ENCODE data around the gene C10orf120. TPM values are rescaled to one million over a fixed set of nuclear protein-coding genes. Genes with fewer than 3 reads are reported as not detected.

Gene C10orf120
- not detected for polyA plus RNA-seq (2013, experiment 1 of 2)
- not detected for polyA plus RNA-seq (2013, experiment 2 of 2)

DNA sequence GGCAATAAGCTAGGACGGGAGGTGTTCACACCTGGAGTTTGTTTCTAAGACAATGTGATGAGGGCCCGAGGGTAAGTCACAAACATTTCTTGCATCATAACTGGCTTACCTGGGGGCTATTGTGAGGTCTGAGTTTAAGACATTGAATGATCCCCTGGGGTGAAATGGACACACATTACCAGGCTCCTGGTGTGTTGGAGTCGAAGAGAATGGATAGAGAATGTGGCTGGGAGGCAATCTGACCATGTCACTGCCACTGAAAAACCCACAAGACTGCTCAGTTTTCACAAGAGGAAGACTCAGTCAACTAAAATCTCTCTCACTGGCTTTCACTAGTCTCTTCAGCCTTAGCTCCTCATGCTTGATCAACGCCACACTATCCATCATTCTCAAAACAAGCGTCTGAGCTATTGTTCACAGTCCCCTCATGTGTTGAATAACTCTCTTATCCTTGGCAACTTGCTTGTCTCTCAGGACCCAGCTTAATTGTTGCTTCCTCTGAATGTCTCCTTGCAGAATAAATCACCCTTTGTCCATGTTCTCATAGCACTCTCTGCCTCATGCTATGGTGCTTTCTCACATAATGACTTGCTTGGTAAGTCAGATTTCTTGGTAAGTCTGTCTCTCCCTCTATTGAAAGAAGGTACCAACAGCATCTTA is at the start of gene C10orf120:
Gene C10orf120 (minus strand): TSS at position 51 of the 660 bp plus-strand sequence. CDS start 56 bp downstream, outside the sequence.
- H3K9ac ChIP-seq (ENCODE audit: low read depth, low read length) = no peak within 1 kb of the TSS
- H3K27me3 ChIP-seq (ENCODE audit: insufficient read depth, low read length) = no peaks in the 10 kb centered on the region
- H3K4me3 ChIP-seq (ENCODE audit: low read length) = no peak within 1 kb of the TSS
- no peak within 1 kb of the TSS for H3K27ac ChIP-seq (ENCODE audit: low read depth, low read length)
- H3K9me3 ChIP-seq (ENCODE audit: insufficient read depth, low read depth, low read length) = no peaks in the 10 kb centered on the region
- WGBS = 90% methylated on average over 5 of the region's 5 CpGs
- no peaks in the 10 kb centered on the region; the same call in 1 of the 2 replicates for H3K4me1 ChIP-seq (ENCODE audit: insufficient read depth, low read length)
- H3K36me3 ChIP-seq (ENCODE audit: insufficient read depth, low read length) = no peaks in the 10 kb centered on the region

DNA sequence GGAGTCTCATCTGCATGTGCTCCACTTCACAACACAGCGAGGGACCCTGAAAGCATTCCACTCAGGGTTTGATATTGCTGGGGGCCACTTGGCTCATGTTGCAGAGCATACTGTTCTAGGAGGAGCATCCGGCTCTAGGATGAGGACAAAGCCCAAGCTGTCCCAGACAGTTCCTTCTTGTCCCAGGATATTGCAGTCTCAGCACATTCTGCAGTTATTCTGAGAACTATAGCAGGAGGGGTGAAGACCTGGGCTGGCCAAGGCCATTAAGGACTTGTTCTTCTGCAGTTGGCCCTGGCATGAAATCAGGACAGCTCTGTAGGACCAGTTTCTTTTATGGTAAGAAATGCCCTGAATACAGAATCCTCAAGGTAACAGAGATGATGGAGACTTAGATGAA is 48.9 kb upstream of the C10orf120 start:
- Histone ChIP-seq H3K27me3 (ENCODE audit: insufficient read depth, low read length) (no peaks in the 10 kb centered on the region), H3K4me1 (ENCODE audit: insufficient read depth, low read length) (no peaks in the 10 kb centered on the region), H3K9me3 (ENCODE audit: insufficient read depth, low read depth, low read length) (no peaks in the 10 kb centered on the region), H3K4me3 (ENCODE audit: low read length) (no peak overlapping the region), H3K36me3 (ENCODE audit: insufficient read depth, low read length) (no peaks in the 10 kb centered on the region), H3K27ac (ENCODE audit: low read depth, low read length) (no peak overlapping the region), H3K9ac (ENCODE audit: low read depth, low read length) (no peak overlapping the region)
- 94% methylated on average over 2 of the region's 2 CpGs for WGBS

GRCh38 chr10:122746408-122746807 is 46.8 kb upstream of the C10orf120 start:
- 90% methylated on average over 6 of the region's 6 CpGs for WGBS
- H3K4me3 ChIP-seq (ENCODE audit: low read length) = no peak overlapping the region
- H3K27ac ChIP-seq (ENCODE audit: low read depth, low read length) = no peak overlapping the region
- no peaks in the 10 kb centered on the region for H3K27me3 ChIP-seq (ENCODE audit: insufficient read depth, low read length)
- H3K9ac ChIP-seq (ENCODE audit: low read depth, low read length) = no peak overlapping the region
- no peaks in the 10 kb centered on the region for H3K9me3 ChIP-seq (ENCODE audit: insufficient read depth, low read depth, low read length)
- H3K36me3 ChIP-seq (ENCODE audit: insufficient read depth, low read length) = no peaks in the 10 kb centered on the region
- no peaks in the 10 kb centered on the region for H3K4me1 ChIP-seq (ENCODE audit: insufficient read depth, low read length)

GRCh38 chr10:122744257-122744656 is 44.6 kb upstream of the C10orf120 start:
- no peaks in the 10 kb centered on the region for H3K27me3 ChIP-seq (ENCODE audit: insufficient read depth, low read length)
- no peak overlapping the region for H3K4me3 ChIP-seq (ENCODE audit: low read length)
- H3K4me1 ChIP-seq (ENCODE audit: insufficient read depth, low read length) = no peaks in the 10 kb centered on the region
- no peak overlapping the region for H3K27ac ChIP-seq (ENCODE audit: low read depth, low read length)
- WGBS = 70% methylated on average over 2 of the region's 2 CpGs
- H3K36me3 ChIP-seq (ENCODE audit: insufficient read depth, low read length) = no peaks in the 10 kb centered on the region
- no peaks in the 10 kb centered on the region for H3K9me3 ChIP-seq (ENCODE audit: insufficient read depth, low read depth, low read length)
- no peak overlapping the region for H3K9ac ChIP-seq (ENCODE audit: low read depth, low read length)

DNA sequence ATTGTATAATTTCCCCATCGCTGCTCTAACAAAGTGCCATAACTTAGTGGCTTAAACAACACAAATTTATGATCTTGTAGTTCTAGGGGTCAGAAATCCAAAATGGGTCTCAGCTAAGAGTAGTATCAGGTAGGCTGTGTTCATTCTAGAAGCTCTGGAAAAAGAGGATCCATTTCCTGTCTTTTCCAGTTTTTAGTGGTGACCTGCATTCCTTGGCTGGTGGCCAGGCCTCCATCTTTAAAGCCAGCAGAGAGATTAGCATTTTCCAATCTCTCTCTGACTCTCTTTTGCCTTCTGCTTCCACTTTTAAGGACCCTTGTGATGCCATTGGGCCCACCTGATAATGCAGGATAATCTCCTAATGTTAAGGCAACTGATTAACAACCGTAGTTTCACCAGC is 41.0 kb upstream of the C10orf120 start:
- no peak overlapping the region for H3K4me3 ChIP-seq (ENCODE audit: low read length)
- no peaks in the 10 kb centered on the region for H3K9me3 ChIP-seq (ENCODE audit: insufficient read depth, low read depth, low read length)
- WGBS = 94% methylated on average over 1 of the region's 2 CpGs
- H3K36me3 ChIP-seq (ENCODE audit: insufficient read depth, low read length) = no peaks in the 10 kb centered on the region
- H3K27ac ChIP-seq (ENCODE audit: low read depth, low read length) = no peak overlapping the region
- no peaks in the 10 kb centered on the region for H3K27me3 ChIP-seq (ENCODE audit: insufficient read depth, low read length)
- H3K4me1 ChIP-seq (ENCODE audit: insufficient read depth, low read length) = no peaks in the 10 kb centered on the region
- no peak overlapping the region for H3K9ac ChIP-seq (ENCODE audit: low read depth, low read length)

GRCh38 chr10:122738031-122738430 is 38.4 kb upstream of the C10orf120 start:
- Histone ChIP-seq H3K9ac (ENCODE audit: low read depth, low read length) (no peak overlapping the region), H3K9me3 (ENCODE audit: insufficient read depth, low read depth, low read length) (no peaks in the 10 kb centered on the region), H3K4me1 (ENCODE audit: insufficient read depth, low read length) (peaks cover 6% of the 10 kb centered on the region; the same call in 1 of the 2 replicates), H3K36me3 (ENCODE audit: insufficient read depth, low read length) (no peaks in the 10 kb centered on the region), H3K4me3 (ENCODE audit: low read length) (no peak overlapping the region), H3K27ac (ENCODE audit: low read depth, low read length) (no peak overlapping the region), H3K27me3 (ENCODE audit: insufficient read depth, low read length) (no peaks in the 10 kb centered on the region)
- WGBS = 95% methylated on average over 2 of the region's 2 CpGs

DNA sequence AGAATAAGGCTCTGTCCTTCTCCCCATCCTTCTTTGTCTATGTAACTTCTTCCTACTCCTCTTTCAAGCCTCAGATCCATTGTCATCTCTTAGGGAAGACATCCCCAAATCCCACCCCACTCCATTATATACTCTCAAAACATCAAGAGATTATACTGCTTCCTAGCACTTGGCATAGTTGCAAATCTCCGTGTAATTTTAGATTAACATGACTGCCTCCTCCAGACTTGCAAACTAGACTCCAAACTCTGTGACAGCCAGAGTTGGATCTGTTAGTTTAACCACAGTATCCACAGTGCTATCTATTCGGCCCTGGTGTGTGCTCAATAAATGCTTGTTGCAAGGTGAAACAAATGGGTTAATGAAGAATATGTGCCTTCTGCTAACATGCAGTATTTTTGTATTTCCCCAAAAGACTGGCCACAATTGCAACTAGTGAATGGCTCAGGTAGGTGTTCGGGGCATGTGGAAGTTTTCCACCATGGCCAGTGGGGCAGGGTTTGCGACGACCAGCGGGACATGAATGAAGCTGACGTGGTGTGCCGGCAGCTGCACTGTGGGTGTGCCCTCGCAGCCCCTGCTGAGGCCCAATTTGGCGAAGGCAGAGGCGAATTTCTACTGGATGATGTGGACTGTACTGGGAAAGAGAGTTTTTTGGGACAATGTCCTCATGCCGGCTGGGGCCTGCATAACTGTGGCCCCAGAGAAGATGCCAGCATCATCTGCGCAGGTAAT is 34.5 kb upstream of the C10orf120 start:
- 93% methylated on average over 13 of the region's 13 CpGs for WGBS

DNA sequence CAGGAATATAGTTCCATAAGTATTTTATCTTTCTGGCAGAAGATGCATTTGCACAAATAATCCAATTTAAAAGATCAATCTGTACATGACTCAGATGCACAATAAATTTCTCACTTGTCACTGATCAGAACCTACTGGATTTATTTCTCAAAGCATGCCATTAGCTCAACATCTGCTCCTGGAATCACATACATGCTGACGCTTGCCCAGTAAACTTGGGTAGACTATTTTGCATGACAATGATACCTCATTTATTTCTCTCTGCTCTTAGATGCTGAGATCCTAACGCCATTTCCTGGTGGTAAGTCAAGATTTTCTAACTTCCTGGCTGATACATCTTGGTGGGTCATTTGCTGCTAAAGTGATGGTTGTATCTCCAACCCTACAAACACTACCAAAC is 33.8 kb upstream of the C10orf120 start:
- Histone ChIP-seq H3K27ac (ENCODE audit: low read depth, low read length) (no peak overlapping the region), H3K9me3 (ENCODE audit: insufficient read depth, low read depth, low read length) (no peaks in the 10 kb centered on the region), H3K36me3 (ENCODE audit: insufficient read depth, low read length) (no peaks in the 10 kb centered on the region), H3K9ac (ENCODE audit: low read depth, low read length) (no peak overlapping the region), H3K4me3 (ENCODE audit: low read length) (no peak overlapping the region), H3K4me1 (ENCODE audit: insufficient read depth, low read length) (peaks cover 6% of the 10 kb centered on the region; the same call in 1 of the 2 replicates), H3K27me3 (ENCODE audit: insufficient read depth, low read length) (no peaks in the 10 kb centered on the region)
- 59% methylated on average over 2 of the region's 2 CpGs for WGBS

More for the DNA sequence above, 34.5 kb upstream of the C10orf120 start:
- H3K27me3 ChIP-seq (ENCODE audit: insufficient read depth, low read length) = no peaks in the 10 kb centered on the region
- peaks cover 6% of the 10 kb centered on the region; the same call in 1 of the 2 replicates for H3K4me1 ChIP-seq (ENCODE audit: insufficient read depth, low read length)
- H3K36me3 ChIP-seq (ENCODE audit: insufficient read depth, low read length) = no peaks in the 10 kb centered on the region
- no peak overlapping the region for H3K9ac ChIP-seq (ENCODE audit: low read depth, low read length)
- H3K27ac ChIP-seq (ENCODE audit: low read depth, low read length) = no peak overlapping the region
- H3K9me3 ChIP-seq (ENCODE audit: insufficient read depth, low read depth, low read length) = no peaks in the 10 kb centered on the region
- no peak overlapping the region for H3K4me3 ChIP-seq (ENCODE audit: low read length)

GRCh38 chr10:122730238-122730637 is 30.6 kb upstream of the C10orf120 start:
- no peaks in the 10 kb centered on the region for H3K36me3 ChIP-seq (ENCODE audit: insufficient read depth, low read length)
- no peak overlapping the region for H3K9ac ChIP-seq (ENCODE audit: low read depth, low read length)
- H3K4me1 ChIP-seq (ENCODE audit: insufficient read depth, low read length) = peaks cover 6% of the 10 kb centered on the region; the same call in 1 of the 2 replicates
- H3K27ac ChIP-seq (ENCODE audit: low read depth, low read length) = no peak overlapping the region
- no peaks in the 10 kb centered on the region for H3K9me3 ChIP-seq (ENCODE audit: insufficient read depth, low read depth, low read length)
- H3K27me3 ChIP-seq (ENCODE audit: insufficient read depth, low read length) = no peaks in the 10 kb centered on the region
- WGBS = 84% methylated on average over 6 of the region's 6 CpGs
- no peak overlapping the region for H3K4me3 ChIP-seq (ENCODE audit: low read length)

DNA sequence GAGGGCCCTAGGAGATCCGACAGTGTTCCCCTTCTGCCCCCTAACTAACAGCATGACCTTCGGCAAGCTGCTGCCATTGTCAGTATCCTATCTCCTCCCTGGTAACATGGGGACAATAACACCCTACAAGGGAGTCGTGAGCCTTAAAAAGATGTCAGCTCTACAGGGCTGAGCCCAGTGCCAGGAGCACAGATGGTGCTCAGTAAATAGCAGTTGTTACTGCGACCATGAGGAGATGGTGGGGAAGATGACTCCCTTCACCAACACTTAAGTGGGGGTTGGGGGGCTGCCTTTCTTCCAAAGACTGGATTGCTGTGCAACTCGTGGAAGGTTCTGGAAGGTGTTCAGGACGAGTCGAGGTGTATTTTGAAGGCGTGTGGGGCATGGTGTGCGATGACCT is 29.5 kb upstream of the C10orf120 start:
- H3K9ac ChIP-seq (ENCODE audit: low read depth, low read length) = no peak overlapping the region
- no peak overlapping the region for H3K4me3 ChIP-seq (ENCODE audit: low read length)
- no peaks in the 10 kb centered on the region for H3K36me3 ChIP-seq (ENCODE audit: insufficient read depth, low read length)
- no peaks in the 10 kb centered on the region for H3K27me3 ChIP-seq (ENCODE audit: insufficient read depth, low read length)
- H3K27ac ChIP-seq (ENCODE audit: low read depth, low read length) = no peak overlapping the region
- WGBS = 96% methylated on average over 9 of the region's 9 CpGs
- H3K9me3 ChIP-seq (ENCODE audit: insufficient read depth, low read depth, low read length) = no peaks in the 10 kb centered on the region
- H3K4me1 ChIP-seq (ENCODE audit: insufficient read depth, low read length) = peaks cover 6% of the 10 kb centered on the region; the same call in 1 of the 2 replicates

DNA sequence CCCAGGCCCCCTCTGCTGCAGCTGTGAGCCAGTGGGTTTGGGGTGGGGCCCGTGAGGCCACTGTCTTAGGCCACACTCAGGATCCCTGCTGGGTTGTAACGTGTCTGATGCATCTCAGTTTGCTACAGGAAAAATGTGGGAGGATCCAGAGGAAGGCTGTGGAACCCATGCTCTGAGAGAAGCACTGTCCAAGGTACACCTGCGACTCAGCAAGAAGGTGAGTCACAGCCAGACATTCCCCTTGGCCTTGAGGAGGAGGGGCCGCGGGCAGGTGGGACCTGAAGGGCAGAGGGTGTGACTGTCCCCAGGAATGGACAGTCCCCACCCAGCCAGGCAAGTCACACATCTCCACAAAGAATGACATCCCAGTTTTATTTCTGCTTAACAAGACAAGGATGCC is 27.8 kb upstream of the C10orf120 start:
- Histone ChIP-seq H3K27ac (ENCODE audit: low read depth, low read length) (no peak overlapping the region), H3K36me3 (ENCODE audit: insufficient read depth, low read length) (no peaks in the 10 kb centered on the region), H3K4me3 (ENCODE audit: low read length) (no peak overlapping the region), H3K4me1 (ENCODE audit: insufficient read depth, low read length) (no peaks in the 10 kb centered on the region), H3K9me3 (ENCODE audit: insufficient read depth, low read depth, low read length) (no peaks in the 10 kb centered on the region), H3K9ac (ENCODE audit: low read depth, low read length) (no peak overlapping the region), H3K27me3 (ENCODE audit: insufficient read depth, low read length) (no peaks in the 10 kb centered on the region)
- WGBS = 75% methylated on average over 5 of the region's 5 CpGs
